ENCODE results near the gene CDKN2B.
A peak's percentile ranks its signal among the peaks of the same experiment; 100 is the strongest.
"Not testable (repeated sequence)": the region's sequence is repeated elsewhere in the genome, so short reads cannot be mapped to it uniquely, and the experiment has no call there.

CDKN2B gene

GRCh38 chr9:22008717-22009505 lies at the start of gene CDKN2B:
TSS of gene CDKN2B (minus strand) at chr9:22009305. CDS start at chr9:22008953, 352 bp downstream.
- peak; percentile 95 for DNase-seq

GRCh38 chr9:22057972-22058371 lies 48.9 kb upstream of the CDKN2B start:
- DNase-seq, result not testable (repeated sequence)

GRCh38 chr9:22056402-22056801 lies 47.3 kb upstream of the CDKN2B start:
- DNase-seq, result no peak

GRCh38 chr9:22055090-22055489 lies 46.0 kb upstream of the CDKN2B start:
- DNase-seq, result no peak

GRCh38 chr9:22054529-22054928 lies 45.4 kb upstream of the CDKN2B start:
- DNase-seq, result no peak

GRCh38 chr9:22054076-22054475 lies 45.0 kb upstream of the CDKN2B start:
- DNase-seq, result no peak

GRCh38 chr9:22053178-22053577 lies 44.1 kb upstream of the CDKN2B start:
- DNase-seq, result no peak

- DNase-seq, result no peak
Measured at GRCh38 chr9:22052376-22052945, 43.4 kb upstream of the CDKN2B start.

- DNase-seq, result no peak
Measured at GRCh38 chr9:22050924-22051323, 41.8 kb upstream of the CDKN2B start.

- no peak for DNase-seq
Measured at GRCh38 chr9:22049411-22049810, 40.3 kb upstream of the CDKN2B start.

GRCh38 chr9:22047596-22047995 lies 38.5 kb upstream of the CDKN2B start:
- no peak for DNase-seq

- DNase-seq, result no peak
Measured at GRCh38 chr9:22046243-22046885, 37.3 kb upstream of the CDKN2B start.

- DNase-seq, result no peak
Measured at GRCh38 chr9:22045423-22045822, 36.3 kb upstream of the CDKN2B start.

- DNase-seq, result no peak
Measured at GRCh38 chr9:22044583-22044982, 35.5 kb upstream of the CDKN2B start.

- DNase-seq, result no peak
Measured at GRCh38 chr9:22043928-22044327, 34.8 kb upstream of the CDKN2B start.

GRCh38 chr9:22041775-22042174 lies 32.7 kb upstream of the CDKN2B start:
- no peak for DNase-seq

- DNase-seq, result no peak
Measured at GRCh38 chr9:22041344-22041743, 32.2 kb upstream of the CDKN2B start.

GRCh38 chr9:22040760-22041159 lies 31.7 kb upstream of the CDKN2B start:
- DNase-seq, result no peak

- DNase-seq, result no peak
Measured at GRCh38 chr9:22039258-22039657, 30.2 kb upstream of the CDKN2B start.

- DNase-seq, result peak; percentile 2
Measured at GRCh38 chr9:22037954-22038690, 29.0 kb upstream of the CDKN2B start.

- DNase-seq, result no peak
Measured at GRCh38 chr9:22036866-22037626, 27.9 kb upstream of the CDKN2B start.

- no peak for DNase-seq
Measured at GRCh38 chr9:22035591-22036011, 26.5 kb upstream of the CDKN2B start.
